Medulla oblongata (tissue), 1 donor: Measurements from ENCODE around the gene PDE4D.

ENCODE experiments used
- DNase-seq: peaks from one replicate; pipeline ENCODE4 v3.0.0-alpha.2; 2015; ENCODE audit errors: extremely low spot score

The PDE4D gene

GRCh38 chr5:59893429-59894227 is at the start of gene PDE4D:
TSS of gene PDE4D (minus strand) at chr5:59893726.
- DNase-seq = peak; percentile 36

GRCh38 chr5:59937633-59938032 is 44.1 kb upstream of the PDE4D start:
- no peak for DNase-seq

- no peak for DNase-seq
Measured at GRCh38 chr5:59923465-59923864, 29.9 kb upstream of the PDE4D start.

- DNase-seq = no peak
Measured at GRCh38 chr5:59922220-59922619, 28.7 kb upstream of the PDE4D start.

- no peak for DNase-seq
Measured at GRCh38 chr5:59921816-59922215, 28.3 kb upstream of the PDE4D start.

GRCh38 chr5:59919484-59919883 is 26.0 kb upstream of the PDE4D start:
- DNase-seq = no peak

GRCh38 chr5:59917121-59917520 is 23.6 kb upstream of the PDE4D start:
- no peak for DNase-seq

GRCh38 chr5:59905188-59905587 is 11.7 kb upstream of the PDE4D start:
- DNase-seq = no peak

GRCh38 chr5:59897075-59897474 is 3.5 kb upstream of the PDE4D start:
- no peak for DNase-seq

GRCh38 chr5:59891962-59892643 is 1.4 kb downstream of the PDE4D start:
- no peak for DNase-seq

- no peak for DNase-seq
Measured at GRCh38 chr5:59887274-59887673, 6.3 kb downstream of the PDE4D start.

GRCh38 chr5:59874675-59875074 is 18.9 kb downstream of the PDE4D start:
- DNase-seq = no peak

- no peak for DNase-seq
Measured at GRCh38 chr5:59873113-59873512, 20.4 kb downstream of the PDE4D start.

GRCh38 chr5:59866661-59867060 is 26.9 kb downstream of the PDE4D start:
- no peak for DNase-seq

GRCh38 chr5:59864718-59865117 is 28.8 kb downstream of the PDE4D start:
- no peak for DNase-seq

GRCh38 chr5:59863777-59864176 is 29.7 kb downstream of the PDE4D start:
- DNase-seq = no peak

- no peak for DNase-seq
Measured at GRCh38 chr5:59856358-59856757, 37.2 kb downstream of the PDE4D start.

GRCh38 chr5:59850766-59851165 is 42.8 kb downstream of the PDE4D start:
- no peak for DNase-seq

GRCh38 chr5:59847586-59847985 is 45.9 kb downstream of the PDE4D start:
- DNase-seq = no peak

GRCh38 chr5:59845730-59846129 is 47.8 kb downstream of the PDE4D start:
- no peak for DNase-seq

- DNase-seq = no peak
Measured at GRCh38 chr5:59843511-59844213, 49.9 kb downstream of the PDE4D start.

GRCh38 chr5:59842999-59843398 is 50.5 kb downstream of the PDE4D start:
- DNase-seq = no peak

GRCh38 chr5:59840200-59840601 is 53.3 kb downstream of the PDE4D start:
- DNase-seq = no peak
